ENCODE measurements around the gene RRP12.

Gene RRP12

GRCh38 chr10:97332591-97333350, 68.4 kb downstream of the RRP12 start:
- DNase-seq: peak; percentile 48 to 62
- TF ChIP-seq POLR2A (IDR thresholded peaks at IDR 0.05; ENCODE audit: low read length) (peak; percentile 29), GATA1 (IDR thresholded peaks at IDR 0.05; ENCODE audit: low read depth, low read length) (no peak)

- peak in 1 of 2 experiments; percentile 29 for DNase-seq
- TF ChIP-seq GATA1 (IDR thresholded peaks at IDR 0.05; ENCODE audit: low read depth, low read length): no peak
- no peak for TF ChIP-seq POLR2A (IDR thresholded peaks at IDR 0.05; ENCODE audit: low read length)
Observed at GRCh38 chr10:97331153-97331703, 69.9 kb downstream of the RRP12 start.

- TF ChIP-seq POLR2A (IDR thresholded peaks at IDR 0.05; ENCODE audit: low read length) (no peak), GATA1 (IDR thresholded peaks at IDR 0.05; ENCODE audit: low read depth, low read length) (no peak)
- DNase-seq: peak; percentile 51 to 57
Observed at GRCh38 chr10:97329766-97330165, 71.4 kb downstream of the RRP12 start.

- peak; percentile 27 to 56 for DNase-seq
Observed at GRCh38 chr10:97328646-97329453, 72.3 kb downstream of the RRP12 start.

GRCh38 chr10:97327348-97328294, 73.5 kb downstream of the RRP12 start:
- peak; percentile 26 to 76 for DNase-seq
- no peak for TF ChIP-seq GATA1 (IDR thresholded peaks at IDR 0.05; ENCODE audit: low read depth, low read length)
- no peak for TF ChIP-seq POLR2A (IDR thresholded peaks at IDR 0.05; ENCODE audit: low read length)

More at GRCh38 chr10:97328646-97329453, 72.3 kb downstream of the RRP12 start:
- TF ChIP-seq POLR2A (IDR thresholded peaks at IDR 0.05; ENCODE audit: low read length): no peak
- no peak for TF ChIP-seq GATA1 (IDR thresholded peaks at IDR 0.05; ENCODE audit: low read depth, low read length)

- TF ChIP-seq POLR2A (IDR thresholded peaks at IDR 0.05; ENCODE audit: low read length) (peak; percentile 13), GATA1 (IDR thresholded peaks at IDR 0.05; ENCODE audit: low read depth, low read length) (no peak)
- DNase-seq: no peak
Observed at GRCh38 chr10:97325754-97326153, 75.4 kb downstream of the RRP12 start.

- TF ChIP-seq POLR2A (IDR thresholded peaks at IDR 0.05; ENCODE audit: low read length): no peak
- no peak for TF ChIP-seq GATA1 (IDR thresholded peaks at IDR 0.05; ENCODE audit: low read depth, low read length)
- no peak for DNase-seq
Observed at GRCh38 chr10:97323501-97323900, 77.6 kb downstream of the RRP12 start.

- TF ChIP-seq POLR2A (IDR thresholded peaks at IDR 0.05; ENCODE audit: low read length) (peak; percentile 5), GATA1 (IDR thresholded peaks at IDR 0.05; ENCODE audit: low read depth, low read length) (no peak)
- DNase-seq: no peak
Observed at GRCh38 chr10:97321804-97322190, 79.3 kb downstream of the RRP12 start.

GRCh38 chr10:97321032-97321803, 79.9 kb downstream of the RRP12 start:
- no peak for TF ChIP-seq POLR2A (IDR thresholded peaks at IDR 0.05; ENCODE audit: low read length)
- no peak for TF ChIP-seq GATA1 (IDR thresholded peaks at IDR 0.05; ENCODE audit: low read depth, low read length)
- DNase-seq: peak; percentile 56 to 59

- TF ChIP-seq GATA1 (IDR thresholded peaks at IDR 0.05; ENCODE audit: low read depth, low read length): no peak
- TF ChIP-seq POLR2A (IDR thresholded peaks at IDR 0.05; ENCODE audit: low read length): no peak
- DNase-seq: peak; percentile 66 to 69
Observed at GRCh38 chr10:97320480-97321031, 80.6 kb downstream of the RRP12 start.

- peak; percentile 79 to 81 for DNase-seq
- TF ChIP-seq GATA1 (IDR thresholded peaks at IDR 0.05; ENCODE audit: low read depth, low read length) (no peak), POLR2A (IDR thresholded peaks at IDR 0.05; ENCODE audit: low read length) (no peak)
Observed at GRCh38 chr10:97319671-97320479, 81.3 kb downstream of the RRP12 start.
